Measurements from ENCODE around the gene TMEM156.

Gene TMEM156

DNA sequence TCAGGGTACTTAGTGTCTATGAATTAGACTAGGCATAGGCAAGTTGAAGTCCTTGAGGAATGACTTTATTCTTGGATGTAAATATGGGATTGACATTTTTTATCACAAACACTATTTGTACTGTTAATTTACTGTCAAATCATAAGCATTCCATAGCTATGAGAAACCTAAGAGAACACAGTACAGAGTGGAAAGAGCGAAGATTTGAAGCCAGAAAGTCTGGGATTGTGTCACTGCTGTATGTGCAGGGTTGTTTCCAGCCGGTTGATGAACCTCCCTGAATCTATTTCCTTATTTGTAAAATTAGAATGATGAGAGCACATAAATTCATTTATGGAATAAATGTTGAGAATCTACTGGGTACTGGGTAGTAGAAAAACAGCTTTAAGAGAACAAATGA lies 15.5 kb upstream of the TMEM156 start:
- Histone ChIP-seq H3K36me3 (ENCODE audit: control insufficient read depth in 2 of 2, insufficient read depth in 1 of 2, low read length in 2 of 2) (no peaks in the 10 kb centered on the region), H3K4me1 (ENCODE audit: control insufficient read depth, insufficient read depth, low read length) (no peaks in the 10 kb centered on the region), H3K4me3 (ENCODE audit: low read depth, low read length) (no peak overlapping the region), H3K27ac (ENCODE audit: extremely low read depth, low read depth, low read length) (no peak overlapping the region), H3K9me3 (ENCODE audit: control insufficient read depth, insufficient read depth, low read depth, low read length) (no peaks in the 10 kb centered on the region)
- CTCF ChIA-PET, result no interaction called here
- POLR2A ChIA-PET, result no interaction called here
- TF ChIP-seq TCF7L2 (IDR thresholded peaks at IDR 0.05; ENCODE audit: borderline replicate concordance, low read depth, low read length) (no peak), ZBTB20 (tag by site-specific recombination; IDR thresholded peaks at IDR 0.05) (no peak), ZNF48 (tag by site-specific recombination; IDR thresholded peaks at IDR 0.05) (no peak), ZNF521 (tag by site-specific recombination; IDR thresholded peaks at IDR 0.05) (no peak), KLF9 (tag by site-specific recombination; IDR thresholded peaks at IDR 0.05; ENCODE audit: low read depth) (no peak), ZNF510 (tag by site-specific recombination; IDR thresholded peaks at IDR 0.05; ENCODE audit: insufficient replicate concordance) (no peak), TRIM28 (IDR thresholded peaks at IDR 0.05; ENCODE audit: borderline replicate concordance, low read length) (no peak), ZNF133 (tag by site-specific recombination; IDR thresholded peaks at IDR 0.05) (no peak), ZNF292 (tag by site-specific recombination; IDR thresholded peaks at IDR 0.05; ENCODE audit: borderline replicate concordance, low read depth) (no peak), ZNF585B (tag by site-specific recombination; IDR thresholded peaks at IDR 0.05) (no peak), ZNF549 (tag by site-specific recombination; IDR thresholded peaks at IDR 0.05) (no peak), ZSCAN23 (tag by site-specific recombination; IDR thresholded peaks at IDR 0.05) (no peak), ZSCAN16 (tag by site-specific recombination; IDR thresholded peaks at IDR 0.05) (no peak), ZFP41 (tag by site-specific recombination; IDR thresholded peaks at IDR 0.05; ENCODE audit: borderline replicate concordance) (no peak), ZNF514 (tag by site-specific recombination; IDR thresholded peaks at IDR 0.05) (no peak), SALL2 (tag by site-specific recombination; IDR thresholded peaks at IDR 0.05; ENCODE audit: borderline replicate concordance) (no peak)
- TF ChIP-seq, protein P1, sequence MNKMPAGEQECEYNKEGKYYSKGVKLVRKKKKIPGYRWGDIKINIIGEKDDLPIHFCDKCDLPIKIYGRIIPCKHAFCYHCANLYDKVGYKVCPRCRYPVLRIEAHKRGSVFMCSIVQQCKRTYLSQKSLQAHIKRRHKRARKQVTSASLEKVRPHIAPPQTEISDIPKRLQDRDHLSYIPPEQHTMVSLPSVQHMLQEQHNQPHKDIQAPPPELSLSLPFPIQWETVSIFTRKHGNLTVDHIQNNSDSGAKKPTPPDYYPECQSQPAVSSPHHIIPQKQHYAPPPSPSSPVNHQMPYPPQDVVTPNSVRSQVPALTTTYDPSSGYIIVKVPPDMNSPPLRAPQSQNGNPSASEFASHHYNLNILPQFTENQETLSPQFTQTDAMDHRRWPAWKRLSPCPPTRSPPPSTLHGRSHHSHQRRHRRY (tag by site-specific recombination; IDR thresholded peaks at IDR 0.05), result no peak
- TF ChIP-seq, protein P2, sequence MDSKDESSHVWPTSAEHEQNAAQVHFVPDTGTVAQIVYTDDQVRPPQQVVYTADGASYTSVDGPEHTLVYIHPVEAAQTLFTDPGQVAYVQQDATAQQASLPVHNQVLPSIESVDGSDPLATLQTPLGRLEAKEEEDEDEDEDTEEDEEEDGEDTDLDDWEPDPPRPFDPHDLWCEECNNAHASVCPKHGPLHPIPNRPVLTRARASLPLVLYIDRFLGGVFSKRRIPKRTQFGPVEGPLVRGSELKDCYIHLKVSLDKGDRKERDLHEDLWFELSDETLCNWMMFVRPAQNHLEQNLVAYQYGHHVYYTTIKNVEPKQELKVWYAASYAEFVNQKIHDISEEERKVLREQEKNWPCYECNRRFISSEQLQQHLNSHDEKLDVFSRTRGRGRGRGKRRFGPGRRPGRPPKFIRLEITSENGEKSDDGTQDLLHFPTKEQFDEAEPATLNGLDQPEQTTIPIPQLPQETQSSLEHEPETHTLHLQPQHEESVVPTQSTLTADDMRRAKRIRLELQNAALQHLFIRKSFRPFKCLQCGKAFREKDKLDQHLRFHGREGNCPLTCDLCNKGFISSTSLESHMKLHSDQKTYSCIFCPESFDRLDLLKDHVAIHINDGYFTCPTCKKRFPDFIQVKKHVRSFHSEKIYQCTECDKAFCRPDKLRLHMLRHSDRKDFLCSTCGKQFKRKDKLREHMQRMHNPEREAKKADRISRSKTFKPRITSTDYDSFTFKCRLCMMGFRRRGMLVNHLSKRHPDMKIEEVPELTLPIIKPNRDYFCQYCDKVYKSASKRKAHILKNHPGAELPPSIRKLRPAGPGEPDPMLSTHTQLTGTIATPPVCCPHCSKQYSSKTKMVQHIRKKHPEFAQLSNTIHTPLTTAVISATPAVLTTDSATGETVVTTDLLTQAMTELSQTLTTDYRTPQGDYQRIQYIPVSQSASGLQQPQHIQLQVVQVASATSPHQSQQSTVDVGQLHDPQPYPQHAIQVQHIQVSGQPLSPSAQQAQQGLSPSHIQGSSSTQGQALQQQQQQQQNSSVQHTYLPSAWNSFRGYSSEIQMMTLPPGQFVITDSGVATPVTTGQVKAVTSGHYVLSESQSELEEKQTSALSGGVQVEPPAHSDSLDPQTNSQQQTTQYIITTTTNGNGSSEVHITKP (tag by site-specific recombination; IDR thresholded peaks at IDR 0.05), result no peak
- TF ChIP-seq, protein P3, sequence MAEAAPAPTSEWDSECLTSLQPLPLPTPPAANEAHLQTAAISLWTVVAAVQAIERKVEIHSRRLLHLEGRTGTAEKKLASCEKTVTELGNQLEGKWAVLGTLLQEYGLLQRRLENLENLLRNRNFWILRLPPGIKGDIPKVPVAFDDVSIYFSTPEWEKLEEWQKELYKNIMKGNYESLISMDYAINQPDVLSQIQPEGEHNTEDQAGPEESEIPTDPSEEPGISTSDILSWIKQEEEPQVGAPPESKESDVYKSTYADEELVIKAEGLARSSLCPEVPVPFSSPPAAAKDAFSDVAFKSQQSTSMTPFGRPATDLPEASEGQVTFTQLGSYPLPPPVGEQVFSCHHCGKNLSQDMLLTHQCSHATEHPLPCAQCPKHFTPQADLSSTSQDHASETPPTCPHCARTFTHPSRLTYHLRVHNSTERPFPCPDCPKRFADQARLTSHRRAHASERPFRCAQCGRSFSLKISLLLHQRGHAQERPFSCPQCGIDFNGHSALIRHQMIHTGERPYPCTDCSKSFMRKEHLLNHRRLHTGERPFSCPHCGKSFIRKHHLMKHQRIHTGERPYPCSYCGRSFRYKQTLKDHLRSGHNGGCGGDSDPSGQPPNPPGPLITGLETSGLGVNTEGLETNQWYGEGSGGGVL (tag by site-specific recombination; IDR thresholded peaks at IDR 0.05), result no peak
- TF ChIP-seq, protein P4, sequence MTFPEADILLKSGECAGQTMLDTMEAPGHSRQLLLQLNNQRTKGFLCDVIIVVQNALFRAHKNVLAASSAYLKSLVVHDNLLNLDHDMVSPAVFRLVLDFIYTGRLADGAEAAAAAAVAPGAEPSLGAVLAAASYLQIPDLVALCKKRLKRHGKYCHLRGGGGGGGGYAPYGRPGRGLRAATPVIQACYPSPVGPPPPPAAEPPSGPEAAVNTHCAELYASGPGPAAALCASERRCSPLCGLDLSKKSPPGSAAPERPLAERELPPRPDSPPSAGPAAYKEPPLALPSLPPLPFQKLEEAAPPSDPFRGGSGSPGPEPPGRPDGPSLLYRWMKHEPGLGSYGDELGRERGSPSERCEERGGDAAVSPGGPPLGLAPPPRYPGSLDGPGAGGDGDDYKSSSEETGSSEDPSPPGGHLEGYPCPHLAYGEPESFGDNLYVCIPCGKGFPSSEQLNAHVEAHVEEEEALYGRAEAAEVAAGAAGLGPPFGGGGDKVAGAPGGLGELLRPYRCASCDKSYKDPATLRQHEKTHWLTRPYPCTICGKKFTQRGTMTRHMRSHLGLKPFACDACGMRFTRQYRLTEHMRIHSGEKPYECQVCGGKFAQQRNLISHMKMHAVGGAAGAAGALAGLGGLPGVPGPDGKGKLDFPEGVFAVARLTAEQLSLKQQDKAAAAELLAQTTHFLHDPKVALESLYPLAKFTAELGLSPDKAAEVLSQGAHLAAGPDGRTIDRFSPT (tag by site-specific recombination; IDR thresholded peaks at IDR 0.05), result no peak
